Right lobe of liver (tissue), 6 donors: ENCODE measurements around the gene SCFD2. TPM values are rescaled to one million over a fixed set of nuclear protein-coding genes. Genes with fewer than 3 reads are reported as not detected.

Experiments used
- ATAC-seq, 4 donors: fragments of 200-7000 bp; cut with Tn5 transposase; one replicate each; pipeline ENCODE4 v1.9.1; 2020; ENCODE audit warnings: mild to moderate bottlenecking in 4 of 4, moderate library complexity in 4 of 4
- DNase-seq, 3 donors: peaks; one replicate each; pipeline ENCODE4 v3.0.0-alpha.2; 2020
- H3K27ac ChIP-seq, 3 donors: fragments of 200-600 bp; one replicate each; pipeline ENCODE4 v1.8.0; 2022
- H3K27me3 ChIP-seq, 2 donors: fragments of 200-600 bp; one replicate each; pipeline ENCODE4 v1.8.0; 2022
- H3K36me3 ChIP-seq, 4 donors: fragments of 200-600 bp; sonication (generic) in 1 of 4; one replicate each; pipeline versions ENCODE4 v1.5.1 to v1.8.0; 2017 to 2022; ENCODE audit warnings: control low read depth in 1 of 4
- H3K4me1 ChIP-seq, 4 donors: fragments of 200-600 bp; sonication (generic) in 1 of 4; one replicate each; pipeline versions ENCODE4 v1.5.1 to v1.8.0; 2017 to 2022; ENCODE audit warnings: control low read depth in 1 of 4
- H3K4me3 ChIP-seq, 3 donors: fragments of 200-600 bp; one replicate each; pipeline ENCODE4 v1.8.0; 2022
- H3K9me3 ChIP-seq, 4 donors: fragments of 200-600 bp; sonication (generic) in 1 of 4; one replicate each; pipeline versions ENCODE4 v1.5.1 to v1.8.0; 2017 to 2022; ENCODE audit warnings: control low read depth in 1 of 4
- CTCF ChIP-seq, 4 donors: fragments of 200-600 bp in 3 of 4; fragments of 450-650 bp in 1 of 4; IDR thresholded peaks; one replicate each; pipeline versions ENCODE4 v1.5.1 to v1.8.0; 2016 to 2022; ENCODE audit warnings: antibody characterized with exemption in 4 of 4, mild to moderate bottlenecking in 2 of 4
- POLR2A ChIP-seq: fragments of 450-650 bp; IDR thresholded peaks from one replicate; pipeline ENCODE4 v1.6.1; 2017; ENCODE audit warnings: antibody characterized with exemption, mild to moderate bottlenecking
- WGBS: methylation state at CpG from one replicate; pipeline ENCODE4 v1.1.6; 2018; ENCODE audit warnings: low coverage, low lambda C conversion rate; ENCODE audit not compliant: insufficient coverage; ENCODE audit errors: missing lambda C conversion rate; 5-methylcytosine and 5-hydroxymethylcytosine counted together
- intact Hi-C, 2 donors: fragments of 100-400 bp; cut with DNase I; formaldehyde crosslinking; loops; one replicate each; pipeline versions ENCODE4 v1.11.2 to v1.14.1; 2022
- total RNA-seq, 6 experiments: library from RNA; depleted of rRNA in 2 of 6; stranded (reverse); fragments of >200 nt in 2 of 6; fragmentation: NEBNext Ultra II Directional in 3 of 6; extraction: Animal tissue kit (Norgen Biotek cat#: 25700) in 3 of 6; gene quantifications; one replicate each; pipeline versions ENCODE4 v1.1.0 to v1.2.4, GENCODE V29; 2016 to 2023
- donor health status: DM: no; HTN: yes; CAD: no.
- donor health status: DM: no; HTN: no; CAD: no.
- donor health status: DM: no; HTN: no; CAD: no.
- donor health status: DM: no; HTN: yes; CAD: no.
- donor health status: DM: no; HTN: yes; CAD: no.

The SCFD2 gene
- total RNA-seq, 6 experiments from 2014 or later: 7.6 to 17.1 (median 10.3) TPM

- Histone ChIP-seq H3K27ac (no peak overlapping the region), H3K36me3 (no peaks in the 10 kb centered on the region), H3K4me3 (no peak overlapping the region), H3K9me3 (no peaks in the 10 kb centered on the region), H3K27me3 (no peaks in the 10 kb centered on the region), H3K4me1 (peaks cover 0 to 2% (median 0%) of the 10 kb centered on the region in 4 donors)
- intact Hi-C loops: no loop called here
- no peak for TF ChIP-seq POLR2A
- no peak for TF ChIP-seq CTCF (IDR thresholded peaks at IDR 0.05)
- no peak for DNase-seq
- ATAC-seq: peak in 1 of 4 donors; percentile 32
Measured at GRCh38 chr4:52991472-52991871, 374.4 kb downstream of the SCFD2 start.

GRCh38 chr4:52990706-52991105 is 375.2 kb downstream of the SCFD2 start:
- intact Hi-C loops: no loop called here
- 92% methylated on average over 1 of the region's 1 CpG for WGBS
- no peaks in the 10 kb centered on the region for H3K36me3 ChIP-seq
- H3K4me1 ChIP-seq: no peaks in the 10 kb centered on the region
- no peaks in the 10 kb centered on the region for H3K9me3 ChIP-seq
- ATAC-seq (no peak), DNase-seq (no peak)
- H3K27me3 ChIP-seq: no peaks in the 10 kb centered on the region
- H3K4me3 ChIP-seq: no peak overlapping the region
- H3K27ac ChIP-seq: no peak overlapping the region
- TF ChIP-seq CTCF (IDR thresholded peaks at IDR 0.05): no peak
- no peak for TF ChIP-seq POLR2A

DNA sequence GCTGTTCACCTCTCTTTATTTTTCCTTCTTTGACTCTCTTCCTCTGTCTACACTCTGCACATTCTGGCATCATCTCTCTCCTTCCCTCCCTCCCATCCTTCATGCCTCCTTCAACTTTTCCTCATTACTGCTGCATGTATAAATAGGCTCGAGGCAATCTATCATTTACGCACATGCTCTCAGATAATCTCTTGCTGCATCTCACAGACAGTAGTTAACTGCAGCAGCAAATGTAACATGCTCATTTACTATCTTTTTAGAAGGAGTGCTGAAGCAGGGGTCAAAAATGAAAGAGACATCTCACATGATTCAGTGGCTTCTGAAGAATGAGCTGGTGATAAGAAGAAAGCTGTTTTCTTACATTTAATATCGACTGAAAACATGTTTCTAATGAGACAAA is 376.0 kb downstream of the SCFD2 start:
- WGBS: 77% methylated on average over 3 of the region's 3 CpGs
- ATAC-seq: no peak
- intact Hi-C loops: loop anchor here in 1 of 2 donors (10.0 kb wide), 1 partner anchor 755 kb away; no protein-coding TSS in a partner anchor

DNA sequence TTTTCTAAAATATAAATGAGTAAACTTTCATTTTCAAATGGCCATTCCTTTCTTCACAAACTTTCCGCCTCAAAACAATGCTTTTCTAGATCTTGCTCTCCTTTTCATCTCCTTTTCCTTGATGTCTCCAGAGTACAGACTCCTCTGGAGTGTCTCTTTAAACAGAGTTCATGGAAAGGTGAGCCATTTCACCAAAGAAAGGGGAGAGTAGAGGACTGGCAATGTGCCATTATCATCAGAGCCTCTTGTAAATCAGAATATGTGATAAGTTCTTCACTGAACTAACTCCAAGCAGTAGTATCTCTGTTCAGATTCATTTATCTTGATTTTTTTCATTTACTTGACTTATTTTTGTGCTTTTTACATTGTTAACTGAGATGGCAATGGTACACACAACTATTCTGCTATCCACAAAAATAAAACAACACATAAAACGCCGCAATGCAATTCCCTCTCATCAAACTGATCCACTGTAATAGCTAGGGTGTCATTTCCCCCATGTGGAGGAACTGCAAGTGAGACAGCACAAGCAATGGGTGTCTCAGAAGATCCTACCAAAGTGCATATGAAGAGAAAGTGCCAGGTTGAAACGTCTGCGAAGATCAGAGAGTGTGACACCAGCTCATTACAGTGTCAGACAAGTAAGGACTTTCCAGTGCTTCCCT is 378.3 kb downstream of the SCFD2 start:
- ATAC-seq: no peak
- Histone ChIP-seq H3K4me3 (no peak overlapping the region), H3K27me3 (no peaks in the 10 kb centered on the region), H3K36me3 (no peaks in the 10 kb centered on the region), H3K9me3 (no peaks in the 10 kb centered on the region), H3K27ac (no peak overlapping the region), H3K4me1 (no peaks in the 10 kb centered on the region)
- intact Hi-C loops: loop anchor here in 1 of 2 donors (10.0 kb wide), 1 partner anchor 753 kb away; no protein-coding TSS in a partner anchor
- TF ChIP-seq CTCF (IDR thresholded peaks at IDR 0.05) (no peak), POLR2A (no peak)
- no peak for DNase-seq
- 79% methylated on average over 5 of the region's 5 CpGs for WGBS

More for the DNA sequence above, 376.0 kb downstream of the SCFD2 start:
- no peak for DNase-seq
- H3K27ac ChIP-seq: no peak overlapping the region
- H3K4me1 ChIP-seq: no peaks in the 10 kb centered on the region
- no peaks in the 10 kb centered on the region for H3K36me3 ChIP-seq
- H3K9me3 ChIP-seq: no peaks in the 10 kb centered on the region
- no peak for TF ChIP-seq CTCF (IDR thresholded peaks at IDR 0.05)
- TF ChIP-seq POLR2A: no peak
- H3K27me3 ChIP-seq: no peaks in the 10 kb centered on the region
- H3K4me3 ChIP-seq: no peak overlapping the region
